Adrenal gland (tissue), 5 donors: Measurements from ENCODE around the gene OSBPL10.

Source experiments
- CTCF ChIP-seq, 6 experiments: fragments of 450-650 bp in 4 of 6; fragments of 200-600 bp in 2 of 6; sonication (generic) in 1 of 6; IDR thresholded peaks; 1 replicate in 5 of 6; 2 replicates in 1 of 6; pipeline versions ENCODE4 v1.5.1 to v1.8.0; 2016 to 2021; ENCODE audit warnings: antibody characterized with exemption in 6 of 6, mild to moderate bottlenecking in 2 of 6, moderate library complexity in 1 of 6
- POLR2A ChIP-seq, 2 donors: fragments of 450-650 bp; IDR thresholded peaks; one replicate each; pipeline ENCODE4 v1.6.1; 2017; ENCODE audit warnings: antibody characterized with exemption in 2 of 2, mild to moderate bottlenecking in 2 of 2, moderate library complexity in 1 of 2
- donor health status: DM: no; HTN: no; CAD: no.

GRCh38 chr3:31793821-31794220 is 187.2 kb downstream of the OSBPL10 start:
- TF ChIP-seq CTCF (IDR thresholded peaks at IDR 0.05) (no peak), POLR2A (IDR thresholded peaks at IDR 0.05) (no peak)
